ENCODE measurements around the gene KRTAP10-1.

Gene KRTAP10-1

DNA sequence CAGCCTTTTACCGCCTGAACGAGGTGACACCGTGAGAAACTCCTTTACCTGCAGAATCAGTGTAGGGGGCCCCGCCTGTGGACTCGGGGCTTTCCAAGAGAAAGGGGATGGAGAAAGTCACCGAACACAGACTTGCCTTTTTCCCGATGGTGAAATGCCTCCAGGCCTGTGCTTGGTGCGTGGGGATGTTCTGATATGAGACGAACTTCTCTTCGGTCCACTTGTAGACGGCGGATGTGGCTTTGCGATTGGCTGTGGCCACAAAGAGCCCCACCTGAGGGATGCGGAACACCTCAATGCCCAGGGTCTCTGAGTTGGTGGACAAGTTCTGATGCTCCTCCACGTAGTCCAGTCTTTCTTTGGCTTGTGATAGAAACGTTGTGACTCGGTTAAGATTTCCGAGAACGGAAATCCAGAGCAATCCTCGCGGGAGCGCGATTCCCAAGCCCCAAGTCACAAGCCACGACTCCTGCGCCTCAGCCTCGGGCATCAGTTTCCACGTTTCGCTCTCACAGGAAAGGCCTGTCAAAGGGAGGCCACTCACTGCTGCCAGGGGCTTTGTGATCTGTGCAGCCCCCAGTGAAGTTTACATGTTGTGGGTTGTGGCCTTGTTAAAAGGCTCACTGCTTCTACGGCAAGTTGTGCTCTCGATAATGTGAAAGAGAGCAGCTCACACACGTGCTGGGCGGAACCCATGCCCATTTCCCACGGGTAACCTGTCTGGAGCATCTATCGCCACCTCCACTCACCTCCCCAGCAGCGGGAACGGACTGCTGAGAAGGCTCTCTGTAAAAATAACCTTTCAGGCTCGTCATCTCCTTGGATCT, 12.6 kb downstream of the KRTAP10-1 start:
- DNase-seq: no peak

GRCh38 chr21:44526096-44526997, 13.6 kb downstream of the KRTAP10-1 start:
- no peak for DNase-seq

- DNase-seq: no peak
Measured at GRCh38 chr21:44525391-44526095, 14.5 kb downstream of the KRTAP10-1 start.

- no peak for DNase-seq
Measured at GRCh38 chr21:44524414-44525371, 15.3 kb downstream of the KRTAP10-1 start.

DNA sequence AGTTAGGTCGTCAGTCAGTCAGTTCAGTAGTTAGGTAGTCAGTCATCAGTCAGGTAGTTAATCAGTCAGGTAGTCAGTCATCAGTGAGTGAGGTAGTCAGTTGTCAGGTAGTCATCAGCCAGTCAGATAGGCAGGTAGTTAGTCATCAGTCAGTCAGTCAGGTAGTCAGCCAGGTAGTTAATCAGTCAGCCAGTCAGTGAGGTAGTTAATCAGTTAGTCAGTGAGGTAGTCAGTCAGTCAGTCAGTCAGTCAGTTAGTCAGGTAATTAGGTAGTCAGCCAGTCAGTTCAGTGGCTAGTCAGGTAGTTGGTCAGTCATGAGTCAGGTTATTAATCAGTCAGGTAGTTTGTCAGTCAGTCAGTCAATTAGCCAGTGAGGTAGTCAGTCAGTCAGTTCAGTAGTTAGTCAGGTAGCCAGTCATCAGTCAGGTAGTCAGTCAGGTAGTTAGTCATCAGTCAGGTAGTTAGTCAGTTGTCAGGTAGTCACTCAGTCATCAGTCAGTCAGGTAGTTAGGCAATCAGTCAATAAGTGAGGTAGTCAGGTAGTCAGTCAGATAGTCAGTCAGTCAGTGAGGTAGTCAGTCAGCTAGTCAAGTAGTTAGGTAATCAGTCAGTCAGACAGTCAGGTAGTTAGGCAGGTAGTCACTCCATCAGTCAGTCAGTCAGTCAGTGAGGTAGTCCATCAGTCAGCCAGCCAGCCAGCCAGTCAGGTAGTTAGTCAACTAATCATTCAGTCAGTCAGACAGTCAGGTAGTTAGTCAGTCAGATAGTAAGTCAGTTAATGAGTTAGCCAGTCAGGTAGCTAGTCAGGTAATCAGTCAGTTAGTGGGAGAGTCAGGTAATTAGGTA, 16.2 kb downstream of the KRTAP10-1 start:
- DNase-seq: no peak

- DNase-seq: no peak
Measured at GRCh38 chr21:44522753-44523204, 17.2 kb downstream of the KRTAP10-1 start.

DNA sequence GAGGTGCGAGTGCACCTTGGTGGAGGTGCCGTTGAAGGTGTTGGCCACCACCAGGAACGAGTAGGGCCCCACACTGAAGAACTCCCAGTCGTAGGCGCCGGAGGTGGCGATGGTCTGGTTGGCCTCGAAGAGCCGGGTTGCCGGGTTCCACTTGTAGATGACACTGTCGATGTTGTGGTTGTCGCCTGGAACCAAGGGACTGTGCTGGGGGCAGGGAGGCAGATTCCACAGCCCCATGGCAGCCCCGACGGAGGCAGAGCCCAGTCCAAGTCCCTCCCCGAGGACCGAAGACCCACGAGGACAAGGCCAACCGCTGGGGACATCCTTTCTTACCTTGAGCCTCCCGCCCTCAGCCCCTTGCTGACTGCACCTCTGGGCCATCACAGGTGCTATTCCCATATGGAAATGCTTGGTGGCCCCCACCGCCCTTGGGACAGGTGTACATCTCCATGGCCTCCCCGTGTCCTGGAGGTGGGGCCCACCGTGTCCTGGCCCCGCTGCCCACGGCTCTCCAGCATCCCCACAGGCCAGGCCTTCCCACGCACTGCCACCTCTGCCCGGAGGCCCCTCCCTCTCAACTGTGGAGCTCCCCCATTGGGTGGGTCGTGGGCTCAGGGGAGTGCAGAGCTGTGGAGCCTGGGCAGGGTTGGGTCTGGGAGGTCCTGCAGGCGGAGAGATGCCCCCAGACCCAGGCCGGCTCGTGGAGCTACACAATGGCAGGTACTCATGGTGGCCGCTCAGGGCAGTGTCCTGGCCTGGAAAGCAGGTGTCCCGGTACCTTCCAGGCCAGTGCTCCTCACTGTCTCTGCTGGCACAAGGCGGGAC, 17.9 kb downstream of the KRTAP10-1 start:
- DNase-seq: no peak

- DNase-seq: no peak
Measured at GRCh38 chr21:44521301-44521927, 18.6 kb downstream of the KRTAP10-1 start.

- no peak for DNase-seq
Measured at GRCh38 chr21:44520326-44521300, 19.4 kb downstream of the KRTAP10-1 start.

- DNase-seq: no peak
Measured at GRCh38 chr21:44519346-44520325, 20.4 kb downstream of the KRTAP10-1 start.

DNA sequence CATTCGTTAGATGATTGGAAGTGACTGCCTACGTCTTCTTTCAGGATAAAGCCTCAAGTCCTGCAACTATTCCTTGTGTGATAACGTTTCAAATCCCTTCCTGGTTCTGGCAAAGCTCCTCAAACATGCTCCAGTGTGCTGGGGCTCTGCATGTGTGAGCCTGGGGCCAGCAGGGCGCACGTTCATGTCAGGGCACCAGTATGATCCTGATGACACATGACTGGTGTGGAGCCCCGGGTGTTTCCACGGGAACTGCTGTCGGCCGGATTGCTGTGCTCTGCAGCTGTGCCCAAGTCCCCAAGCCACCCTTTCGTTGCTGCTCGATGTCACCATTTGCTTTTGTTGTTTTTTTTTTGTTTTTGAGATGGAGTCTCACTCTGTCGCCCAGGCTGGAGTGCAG, 21.3 kb downstream of the KRTAP10-1 start:
- DNase-seq: no peak

DNA sequence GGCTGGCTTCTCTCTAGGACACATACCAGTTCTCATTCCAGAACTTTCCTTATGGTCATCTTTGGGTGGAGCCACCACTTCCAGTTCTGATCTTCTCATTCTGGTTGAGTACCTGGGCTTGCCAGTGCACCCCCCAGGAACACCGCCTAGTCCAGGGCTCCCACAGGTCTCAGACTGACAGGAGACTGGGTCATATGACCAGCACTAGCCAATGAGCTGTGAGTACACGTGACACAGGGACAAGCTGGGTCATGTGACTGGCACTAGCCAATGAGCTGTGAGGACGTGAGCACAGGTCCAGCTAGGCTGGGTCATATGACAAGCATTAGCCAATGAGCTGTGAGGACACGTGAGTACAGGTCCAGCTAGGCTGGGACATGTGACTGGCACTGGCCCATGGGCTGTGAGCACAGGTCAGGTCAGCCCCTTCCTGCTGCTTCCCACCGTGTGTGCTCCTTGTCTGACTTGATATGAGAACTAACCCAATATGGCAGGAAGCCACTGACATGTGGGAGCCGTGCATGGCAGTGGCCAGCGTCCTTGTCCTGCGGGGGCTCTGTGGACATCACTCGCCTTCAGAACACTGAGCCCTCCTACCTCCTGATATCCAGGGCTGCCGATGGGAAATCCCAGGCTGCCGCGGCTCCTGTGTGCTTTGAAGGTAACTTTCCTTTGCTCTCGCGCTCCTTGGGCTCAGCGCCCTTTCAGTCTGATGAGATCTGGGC, 22.7 kb downstream of the KRTAP10-1 start:
- peak; percentile 56 for DNase-seq

GRCh38 chr21:44516828-44517174, 23.2 kb downstream of the KRTAP10-1 start:
- no peak for DNase-seq

- DNase-seq: no peak
Measured at GRCh38 chr21:44516342-44516741, 23.7 kb downstream of the KRTAP10-1 start.

DNA sequence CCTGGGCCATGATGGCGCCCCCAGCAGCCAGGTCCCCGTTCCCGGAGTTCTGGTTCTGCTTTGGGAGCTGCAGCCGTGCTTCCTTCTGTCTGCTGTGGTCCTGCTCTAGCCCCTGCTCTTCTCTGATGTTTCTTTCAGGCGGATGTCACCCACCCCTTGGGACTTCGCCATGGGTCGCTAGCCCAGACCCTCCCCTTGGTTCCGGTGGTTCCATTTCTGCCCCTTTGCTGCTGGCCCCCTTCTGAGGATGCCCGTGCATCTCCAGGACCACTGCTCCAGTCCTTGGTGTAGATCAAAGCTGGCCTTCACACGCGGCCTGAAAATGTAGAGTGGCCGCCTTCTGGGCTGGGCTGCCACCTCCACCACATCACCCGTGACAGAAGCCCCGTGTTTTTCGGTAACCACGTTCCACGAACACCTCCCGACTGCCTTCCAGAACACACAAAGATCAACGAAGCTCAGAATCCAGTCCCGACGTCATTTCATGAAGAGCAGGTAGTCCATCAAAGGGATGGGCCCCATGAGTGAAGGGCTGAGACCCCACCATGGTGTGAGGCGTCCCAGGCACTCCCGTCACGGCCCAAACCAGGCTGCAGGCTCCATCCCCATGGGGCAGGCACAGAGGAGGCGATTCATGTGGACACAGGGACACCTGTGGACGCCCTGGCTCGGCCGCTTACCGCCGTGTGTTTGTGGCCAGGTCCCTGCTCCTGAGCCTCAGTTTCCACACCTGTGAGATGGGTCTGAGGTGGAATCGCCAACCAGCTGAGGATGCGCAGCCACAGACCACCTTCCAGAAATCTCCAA, 24.4 kb downstream of the KRTAP10-1 start:
- DNase-seq: no peak

Data from stimulated activated CD4-positive, alpha-beta T cell treated with anti-CD3 and anti-CD28 coated beads, Interleukin-1b, Interleukin-23, amount 100 ng/mL, for 48 hours (primary cell).